ENCODE data around the gene RPL7A.
"Not testable (repeated sequence)": the region's sequence is repeated elsewhere in the genome, so short reads cannot be mapped to it uniquely, and the experiment has no call there.

RPL7A gene

DNA sequence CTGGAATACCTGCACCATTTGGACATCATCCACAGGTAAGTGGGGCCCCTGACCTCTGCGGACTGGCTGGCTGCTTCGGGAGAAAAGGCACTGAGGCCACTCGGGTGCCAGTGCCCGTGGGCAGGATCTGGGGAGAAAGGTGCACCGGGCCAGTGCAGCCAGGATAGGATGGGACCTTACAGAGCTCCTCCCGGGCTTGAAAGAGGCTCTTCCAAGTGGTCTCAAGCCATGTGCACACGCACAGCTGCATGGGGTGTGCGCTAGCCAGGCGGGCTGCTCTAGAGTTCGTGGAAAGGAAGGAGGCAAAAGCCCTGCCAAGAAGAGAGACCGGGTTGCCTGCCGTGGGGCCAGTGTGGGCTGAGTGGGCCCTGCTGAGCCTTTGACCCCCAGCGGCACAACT lies 41.5 kb downstream of the RPL7A start:
- DNase-seq (ENCODE audit: low read depth): no peak

DNA sequence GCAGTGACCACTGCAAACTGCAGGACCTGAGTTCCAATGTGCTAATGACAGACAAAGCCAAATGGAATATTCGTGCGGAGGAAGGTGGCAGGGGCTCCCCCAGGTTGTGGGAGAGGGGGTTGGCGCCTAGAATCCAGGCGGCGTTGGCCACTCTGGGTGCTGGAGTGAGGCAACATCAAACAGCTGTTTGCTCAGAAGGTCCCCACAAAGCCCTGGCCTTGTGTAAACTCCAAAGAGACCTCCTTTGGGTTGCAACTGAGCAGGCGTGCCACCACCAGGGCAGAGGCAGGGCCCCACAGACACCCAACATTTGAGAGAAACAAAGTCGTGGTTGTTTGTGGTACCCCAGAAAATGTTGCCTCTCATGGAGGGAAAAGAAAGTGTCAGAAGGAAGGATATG lies 42.7 kb downstream of the RPL7A start:
- DNase-seq (ENCODE audit: low read depth): no peak

DNA sequence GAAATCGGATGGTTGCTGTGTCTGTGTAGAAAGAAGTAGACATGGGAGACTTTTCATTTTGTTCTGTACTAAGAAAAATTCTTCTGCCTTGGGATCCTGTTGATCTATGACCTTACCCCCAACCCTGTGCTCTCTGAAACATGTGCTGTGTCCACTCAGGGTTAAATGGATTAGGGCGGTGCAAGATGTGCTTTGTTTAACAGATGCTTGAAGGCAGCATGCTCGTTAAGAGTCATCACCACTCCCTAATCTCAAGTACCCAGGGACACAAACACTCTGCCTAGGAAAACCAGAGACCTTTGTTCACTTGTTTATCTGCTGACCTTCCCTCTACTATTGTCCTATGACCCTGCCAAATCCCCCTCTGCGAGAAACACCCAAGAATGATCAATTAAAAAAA lies 43.4 kb downstream of the RPL7A start:
- not testable (repeated sequence) for DNase-seq (ENCODE audit: low read depth)

- not testable (repeated sequence) for DNase-seq (ENCODE audit: low read depth)
Observed at GRCh38 chr9:133392308-133392707, 44.3 kb downstream of the RPL7A start.

DNA sequence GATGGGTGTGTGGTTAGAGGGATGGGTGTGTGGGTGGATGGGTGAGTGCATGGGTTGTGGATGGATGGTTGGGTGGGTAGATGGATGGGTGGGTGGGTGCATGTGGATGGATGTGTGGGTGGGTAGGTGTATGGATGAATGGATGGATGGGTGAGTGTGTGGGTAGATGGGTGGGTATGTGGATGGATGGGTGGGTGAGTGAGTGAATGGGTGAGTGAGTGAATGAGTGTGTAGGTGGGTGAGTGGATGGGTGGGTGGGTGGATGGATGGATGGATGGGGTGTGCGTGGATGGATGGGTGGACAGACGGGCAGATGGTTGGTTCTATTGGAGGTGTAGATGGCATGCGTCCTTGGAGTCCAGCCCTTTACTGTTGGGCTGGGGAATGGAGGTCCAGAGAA lies 45.4 kb downstream of the RPL7A start:
- DNase-seq (ENCODE audit: low read depth): no peak

DNA sequence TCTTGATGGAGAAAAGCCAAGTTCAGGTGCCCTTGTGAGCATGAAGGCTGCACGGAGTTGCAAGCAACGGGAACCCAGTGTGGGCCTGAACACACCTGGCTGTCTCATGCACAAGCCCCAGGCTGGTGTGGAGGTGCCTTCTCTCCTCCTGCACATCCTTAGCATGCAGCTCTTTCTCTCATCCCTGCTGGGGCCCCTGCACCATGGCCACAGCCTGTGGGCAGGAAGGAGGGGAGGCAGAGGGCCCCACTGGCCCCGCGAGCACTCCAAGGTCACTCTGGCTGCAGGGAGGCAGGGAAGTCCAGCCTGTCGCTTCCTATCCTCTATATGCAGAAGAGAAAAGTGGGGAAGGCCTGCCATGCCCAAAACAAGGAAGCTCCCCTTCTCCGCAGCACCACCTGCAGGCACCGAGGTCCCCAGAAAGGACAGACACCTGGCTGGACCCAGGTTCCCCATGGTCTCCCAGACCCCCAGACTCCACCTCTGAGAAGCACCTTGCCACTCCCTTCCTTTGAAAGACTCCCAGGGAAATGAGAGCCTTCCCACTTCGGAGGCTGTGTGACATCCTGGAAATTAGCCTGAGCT lies 46.8 kb downstream of the RPL7A start:
- no peak for DNase-seq (ENCODE audit: low read depth)

GRCh38 chr9:133396952-133397351 lies 48.9 kb downstream of the RPL7A start:
- no peak for DNase-seq (ENCODE audit: low read depth)

DNA sequence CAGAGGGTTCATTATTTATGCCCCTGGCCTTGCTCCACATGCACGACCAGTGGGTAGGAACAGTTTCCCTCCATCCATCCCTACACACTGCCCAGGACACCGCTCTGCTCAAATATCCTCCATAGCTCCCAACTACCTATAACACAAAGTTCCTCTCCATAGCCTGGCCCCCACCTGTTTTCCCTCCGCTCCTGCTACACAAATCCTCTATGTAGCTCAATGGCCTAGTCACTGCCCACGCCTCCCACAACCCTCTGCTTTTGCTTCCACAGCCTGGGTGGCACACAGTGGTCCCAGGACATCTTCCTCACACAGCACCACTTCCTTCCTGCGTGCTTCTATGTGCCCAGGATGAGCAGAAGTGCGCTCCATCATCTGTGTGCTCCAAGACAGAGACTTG lies 49.4 kb downstream of the RPL7A start:
- DNase-seq (ENCODE audit: low read depth): no peak

DNA sequence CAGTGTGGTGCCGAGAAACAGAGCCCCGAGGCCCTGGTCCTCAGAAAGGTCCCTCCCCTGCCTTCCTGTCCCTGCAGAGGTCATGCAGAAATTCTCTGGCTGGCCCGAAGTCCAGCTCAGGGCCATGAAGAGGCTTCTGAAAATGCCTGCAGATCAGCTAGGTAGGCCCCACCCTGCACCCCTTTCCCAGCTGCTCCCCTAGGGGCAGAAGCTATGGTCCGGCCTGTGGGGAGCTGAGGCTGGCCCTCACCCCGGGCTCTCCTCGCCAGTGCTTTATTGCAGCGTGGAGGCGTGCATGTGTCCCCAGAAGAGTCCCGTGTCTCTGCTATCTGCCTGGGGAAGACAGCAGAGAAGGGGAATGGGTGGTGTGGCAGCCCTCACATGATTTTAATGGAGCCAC lies 49.9 kb downstream of the RPL7A start:
- no peak for DNase-seq (ENCODE audit: low read depth)

GRCh38 chr9:133400292-133400691 lies 52.3 kb downstream of the RPL7A start:
- DNase-seq (ENCODE audit: low read depth): no peak
